ENCODE results near the gene C19orf67.
"Not testable (repeated sequence)": the region's sequence is repeated elsewhere in the genome, so short reads cannot be mapped to it uniquely, and the experiment has no call there.

C19orf67 gene

GRCh38 chr19:14055396-14055795 is 30.2 kb downstream of the C19orf67 start:
- DNase-seq = no peak

GRCh38 chr19:14054721-14055120 is 30.9 kb downstream of the C19orf67 start:
- no peak for DNase-seq

- no peak for DNase-seq
Observed at GRCh38 chr19:14054099-14054498, 31.5 kb downstream of the C19orf67 start.

- DNase-seq = no peak
Observed at GRCh38 chr19:14053500-14053899, 32.1 kb downstream of the C19orf67 start.

GRCh38 chr19:14053032-14053431 is 32.6 kb downstream of the C19orf67 start:
- no peak for DNase-seq

GRCh38 chr19:14052470-14052869 is 33.1 kb downstream of the C19orf67 start:
- DNase-seq = no peak

- no peak for DNase-seq
Observed at GRCh38 chr19:14051980-14052379, 33.6 kb downstream of the C19orf67 start.

- DNase-seq = not testable (repeated sequence)
Observed at GRCh38 chr19:14050961-14051360, 34.6 kb downstream of the C19orf67 start.

GRCh38 chr19:14050512-14050911 is 35.1 kb downstream of the C19orf67 start:
- DNase-seq = no peak

GRCh38 chr19:14048443-14049153 is 37.0 kb downstream of the C19orf67 start:
- no peak for DNase-seq

GRCh38 chr19:14047866-14048265 is 37.7 kb downstream of the C19orf67 start:
- DNase-seq = not testable (repeated sequence)

GRCh38 chr19:14042659-14043608 is 42.6 kb downstream of the C19orf67 start:
- DNase-seq = not testable (repeated sequence)

- DNase-seq = no peak
Observed at GRCh38 chr19:14039181-14039580, 46.4 kb downstream of the C19orf67 start.

GRCh38 chr19:14035706-14036105 is 49.9 kb downstream of the C19orf67 start:
- no peak for DNase-seq

- DNase-seq = not testable (repeated sequence)
Observed at GRCh38 chr19:14035159-14035558, 50.4 kb downstream of the C19orf67 start.

GRCh38 chr19:14033946-14034345 is 51.6 kb downstream of the C19orf67 start:
- DNase-seq = no peak

- DNase-seq = no peak
Observed at GRCh38 chr19:14031719-14032480, 53.7 kb downstream of the C19orf67 start, which contains the start of gene IL27RA. TSS of gene IL27RA (plus strand) at chr19:14031762. CDS start at chr19:14031873, 111 bp downstream.

Data from NCI-H2107 (cell line).